Measurements from ENCODE around the gene TTC39A.
A peak's percentile ranks its signal among the peaks of the same experiment; 100 is the strongest.

Gene TTC39A

DNA sequence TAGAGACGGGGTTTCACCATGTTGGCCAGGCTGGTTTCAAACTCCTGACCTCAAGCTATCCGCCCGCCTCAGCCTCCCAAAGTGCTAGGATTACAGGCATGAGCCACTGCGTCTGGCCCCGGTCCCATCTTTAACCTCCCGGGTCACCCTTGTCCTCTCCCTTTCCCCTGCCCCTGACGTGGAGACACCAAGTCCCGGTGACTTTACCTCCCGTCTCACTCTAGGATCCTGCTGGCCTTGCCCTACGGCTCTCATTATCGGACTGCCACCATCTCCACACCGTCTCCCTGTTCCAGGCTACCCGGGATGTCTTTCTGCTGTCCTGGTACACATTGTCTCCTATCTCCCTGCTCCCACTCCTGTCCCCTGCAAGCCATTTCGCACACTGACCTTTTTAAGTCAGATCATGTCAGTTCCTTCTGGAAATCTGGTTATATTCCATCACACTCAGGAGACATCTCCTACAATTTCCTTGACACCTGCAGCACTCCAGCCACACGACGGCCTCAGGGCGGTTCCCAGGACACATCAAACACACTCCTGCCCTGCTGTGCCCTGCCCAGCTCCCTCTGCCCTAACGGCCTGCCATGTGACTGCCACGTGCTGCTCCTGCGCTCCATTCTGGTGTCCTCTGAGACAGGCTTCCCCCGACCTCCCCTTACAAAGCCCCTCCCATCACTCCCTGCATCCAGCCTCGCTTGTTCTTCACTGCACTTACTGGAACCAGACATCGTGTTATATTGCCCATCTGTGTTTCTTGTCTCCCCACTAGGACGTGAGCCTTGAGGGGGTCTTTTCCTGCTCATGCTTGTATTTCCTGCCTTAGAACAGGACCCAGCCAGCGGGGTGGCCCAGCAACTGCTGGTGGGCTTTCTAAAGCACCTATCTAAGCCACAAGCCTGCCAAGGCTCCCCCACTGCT, 32.7 kb downstream of the TTC39A start:
- no peak for DNase-seq (ENCODE audit: low read depth in 3 of 3)

DNA sequence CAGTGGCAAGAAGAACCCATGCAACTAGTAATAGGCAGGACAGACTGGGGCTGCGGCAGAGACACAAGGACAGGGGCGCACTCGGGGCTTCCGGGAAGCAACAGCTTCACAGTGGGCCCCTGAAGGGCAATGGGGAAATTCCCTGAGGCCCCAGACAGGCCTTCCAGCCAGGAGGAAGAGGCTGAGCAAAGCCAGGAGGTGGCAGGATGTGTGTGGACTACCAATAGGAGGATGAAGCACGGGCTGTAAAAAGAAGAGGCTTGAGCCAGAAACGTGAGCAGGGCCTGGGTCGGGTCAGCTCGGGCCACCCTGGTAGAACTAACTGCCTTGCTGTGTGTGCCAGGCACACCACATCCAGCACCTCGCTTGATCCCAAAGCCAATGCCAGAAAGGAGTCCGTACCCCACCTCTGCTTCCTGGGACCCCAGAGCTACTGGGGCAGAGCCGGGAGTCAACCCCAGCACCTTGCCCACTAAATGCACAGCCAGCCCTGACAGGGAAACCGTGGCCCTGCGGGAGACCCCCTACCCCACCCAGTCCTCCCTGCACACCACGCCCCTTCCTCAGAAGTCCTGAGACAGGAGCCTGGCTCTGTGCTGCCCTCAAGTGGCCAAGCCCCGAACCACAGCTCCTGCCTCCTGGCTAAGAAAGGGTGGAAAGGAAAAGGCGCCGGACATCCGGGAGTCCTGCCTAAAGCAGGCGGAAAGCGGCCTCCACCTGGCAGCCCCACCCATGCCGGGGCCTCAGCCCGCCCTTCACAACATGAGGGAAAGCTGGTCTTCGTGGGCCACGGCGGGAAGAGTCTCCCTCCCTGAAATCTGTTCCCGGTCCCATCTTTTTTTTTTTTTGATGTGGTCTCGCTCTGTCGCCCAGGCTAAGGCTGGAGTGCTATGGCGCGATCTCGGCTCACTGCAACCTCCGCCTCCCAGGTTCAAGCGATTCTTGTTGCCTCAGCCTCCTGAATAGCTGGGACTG, 33.7 kb downstream of the TTC39A start:
- peak; percentile 51 to 65 (median 59) for DNase-seq (ENCODE audit: low read depth in 3 of 3)

DNA sequence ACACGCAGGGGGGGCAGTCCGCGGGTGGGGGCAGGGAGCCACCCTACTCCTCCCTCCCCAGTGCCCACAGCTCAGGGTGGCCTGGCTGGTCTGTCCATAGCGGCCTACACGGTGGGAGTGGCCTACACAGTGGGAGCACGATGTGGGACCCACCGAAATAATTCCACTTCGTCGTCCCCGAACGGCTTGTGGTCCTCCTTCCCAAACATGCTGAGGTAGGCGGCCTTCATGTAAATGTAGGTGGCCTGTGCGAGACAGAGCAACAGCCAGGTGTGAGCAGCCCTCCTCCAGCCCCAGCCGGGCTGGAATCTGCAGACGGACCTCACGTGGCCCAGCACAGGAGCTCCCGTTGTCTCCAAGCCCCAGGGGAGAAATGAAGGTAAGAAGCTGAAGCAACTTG, 34.4 kb downstream of the TTC39A start:
- DNase-seq (ENCODE audit: low read depth in 3 of 3): no peak

GRCh38 chr1:51294566-51295184, 35.7 kb downstream of the TTC39A start:
- DNase-seq (ENCODE audit: low read depth in 3 of 3): no peak

DNA sequence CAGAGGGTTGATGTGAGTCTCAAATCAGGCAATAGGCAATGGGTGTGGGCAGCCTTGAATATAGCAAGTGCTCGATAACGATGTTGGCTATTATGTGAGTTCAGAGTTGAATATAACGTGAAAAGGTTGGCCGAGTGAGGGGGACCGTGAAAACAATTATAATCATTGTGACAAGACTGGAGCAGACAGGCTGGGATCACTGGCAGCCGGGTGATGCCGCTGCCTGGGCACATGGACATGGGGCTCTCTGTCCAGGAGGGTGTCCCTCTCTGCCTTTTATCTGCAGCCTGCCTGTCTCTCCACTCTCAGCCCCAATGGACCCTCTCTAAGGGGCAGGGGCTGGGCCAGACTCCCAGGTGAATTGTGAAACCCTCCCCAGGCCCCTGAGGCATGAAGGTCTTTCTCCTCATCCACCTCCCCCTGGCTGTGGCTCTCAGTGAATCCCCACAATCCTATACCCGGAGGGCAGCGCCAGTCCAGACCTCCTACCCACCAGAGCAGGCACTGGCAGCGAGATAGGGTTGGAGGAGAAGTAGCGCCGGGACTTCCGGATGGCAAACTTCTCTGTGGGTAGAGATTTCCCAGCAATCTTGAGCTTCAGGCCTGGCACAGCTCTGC, 36.4 kb downstream of the TTC39A start:
- DNase-seq (ENCODE audit: low read depth in 3 of 3): no peak

- DNase-seq (ENCODE audit: low read depth in 3 of 3): no peak
These were observed 39.9 kb downstream of the TTC39A start for GRCh38 chr1:51290489-51290847.

GRCh38 chr1:51289676-51290488, 40.5 kb downstream of the TTC39A start:
- DNase-seq (ENCODE audit: low read depth in 3 of 3): no peak

- no peak for DNase-seq (ENCODE audit: low read depth in 3 of 3)
These were observed 41.8 kb downstream of the TTC39A start for GRCh38 chr1:51288578-51288977.

DNA sequence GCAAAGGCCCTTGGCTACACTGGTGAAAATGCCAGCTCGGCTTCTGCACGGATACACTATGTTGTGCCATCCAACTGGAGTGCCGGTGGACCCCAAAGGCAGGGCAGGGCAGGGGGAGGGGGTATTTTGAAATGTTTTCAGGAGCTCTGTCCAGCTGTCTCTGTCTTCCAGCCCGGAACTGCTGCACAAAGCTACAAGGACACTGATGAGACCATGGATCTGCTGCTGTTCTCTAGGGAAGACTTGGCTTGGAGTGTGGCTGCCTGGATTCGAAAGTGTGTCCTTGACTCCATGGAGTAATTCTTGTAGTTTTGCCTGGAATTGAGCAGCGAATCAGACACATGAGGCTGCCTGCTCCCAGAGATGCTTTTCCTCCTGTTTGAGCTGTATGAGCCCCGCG, 42.4 kb downstream of the TTC39A start:
- DNase-seq (ENCODE audit: low read depth in 3 of 3): no peak

GRCh38 chr1:51285055-51285454, 45.3 kb downstream of the TTC39A start:
- no peak for DNase-seq (ENCODE audit: low read depth in 3 of 3)

- DNase-seq (ENCODE audit: low read depth in 3 of 3): no peak
These were observed 45.8 kb downstream of the TTC39A start for GRCh38 chr1:51284487-51284954.

DNA sequence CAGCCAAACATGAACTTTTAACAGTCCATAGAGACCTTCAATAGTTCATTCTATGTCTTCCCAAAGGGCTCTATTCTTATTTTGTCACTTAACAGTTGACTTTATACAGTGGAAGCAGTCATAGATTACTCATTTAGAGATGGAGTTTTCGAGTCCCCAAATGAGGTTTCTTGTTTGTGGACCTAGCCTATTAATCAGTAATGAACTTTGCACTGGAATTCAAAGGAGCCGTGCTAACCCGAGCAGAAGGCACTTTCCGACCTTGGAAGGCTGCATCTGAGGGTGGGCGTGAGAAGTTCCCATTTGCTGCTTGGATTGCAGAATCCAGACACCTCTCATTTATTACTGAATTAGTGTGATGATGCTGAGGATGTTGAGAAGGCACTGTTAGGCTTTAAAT, 46.4 kb downstream of the TTC39A start:
- no peak for DNase-seq (ENCODE audit: low read depth in 3 of 3)

GRCh38 chr1:51282605-51283004, 47.8 kb downstream of the TTC39A start:
- DNase-seq (ENCODE audit: low read depth in 3 of 3): no peak

DNA sequence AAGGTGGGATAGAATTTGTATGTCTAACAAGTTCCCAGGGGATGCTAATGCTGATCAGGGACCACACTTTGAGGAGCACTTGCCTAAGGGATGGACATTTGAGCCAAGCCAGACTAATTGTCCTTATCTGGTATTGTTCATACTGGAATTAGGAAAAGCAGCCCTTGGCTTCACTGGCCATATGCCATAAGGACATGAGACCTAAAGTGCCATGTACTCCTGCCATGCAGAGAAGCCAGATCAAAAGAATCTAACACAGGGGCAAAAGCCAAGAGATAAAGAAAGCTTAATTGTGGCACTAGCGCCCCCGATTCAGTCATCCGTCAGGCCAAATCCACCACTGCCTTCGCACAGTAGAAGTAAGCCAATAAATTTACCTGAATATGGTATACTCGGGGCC, 48.6 kb downstream of the TTC39A start:
- DNase-seq (ENCODE audit: low read depth in 3 of 3): no peak

DNA sequence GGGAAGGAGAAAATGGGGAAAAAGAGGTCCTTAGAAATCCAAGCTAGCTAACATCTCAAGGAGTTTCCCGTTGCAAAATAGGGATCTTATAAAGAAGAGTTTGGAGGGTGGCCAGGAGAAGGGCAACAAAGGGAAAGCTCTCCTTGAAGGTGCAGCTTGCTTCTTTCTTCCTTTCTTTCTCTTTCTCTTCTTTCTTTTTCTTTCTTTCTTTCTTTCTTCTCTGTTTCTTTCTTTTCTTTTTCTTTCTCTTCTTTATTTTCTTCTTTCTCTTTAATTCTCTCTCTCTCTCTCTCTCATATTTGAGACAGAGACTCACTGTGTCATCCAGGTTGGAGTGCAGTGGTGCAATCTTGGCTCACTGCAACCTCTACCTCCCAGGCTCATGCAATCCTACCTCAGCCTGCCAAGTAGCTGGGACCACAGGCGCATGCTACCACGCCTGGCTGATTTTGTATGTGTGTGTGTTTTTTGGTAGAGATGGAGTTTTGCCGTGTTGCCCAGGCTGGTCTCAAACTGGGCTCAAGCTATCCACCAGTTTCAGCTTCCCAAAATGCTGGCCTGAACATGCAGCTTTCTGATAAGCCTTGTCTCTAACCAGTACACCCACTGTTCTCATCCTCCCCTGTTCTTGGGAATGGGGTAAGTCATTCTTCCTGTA, 49.9 kb downstream of the TTC39A start:
- DNase-seq (ENCODE audit: low read depth in 3 of 3): no peak

- DNase-seq (ENCODE audit: low read depth in 3 of 3): no peak
These were observed 54.1 kb downstream of the TTC39A start for GRCh38 chr1:51276286-51276685.

DNA sequence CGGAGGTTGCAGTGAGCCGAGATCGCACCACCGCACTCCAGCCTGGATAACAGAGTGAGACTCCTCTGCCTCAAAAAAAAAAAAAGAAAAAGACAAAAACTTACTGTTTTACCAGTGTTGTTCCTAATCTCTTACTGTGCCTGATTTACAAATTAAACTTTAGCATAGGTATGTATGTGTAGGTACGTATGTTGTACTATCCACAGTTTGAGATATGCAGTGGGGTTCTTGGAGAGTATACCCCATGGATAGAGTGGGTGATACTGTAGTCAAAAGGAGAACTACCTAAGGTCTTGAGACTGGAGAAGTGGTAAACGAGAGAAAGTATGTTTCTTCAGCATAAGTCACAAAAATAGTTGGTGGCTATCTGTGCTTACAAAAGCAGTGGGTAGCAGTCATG, 55.7 kb downstream of the TTC39A start:
- no peak for DNase-seq (ENCODE audit: low read depth in 3 of 3)

- no peak for DNase-seq (ENCODE audit: low read depth in 3 of 3)
These were observed 57.4 kb downstream of the TTC39A start for GRCh38 chr1:51272916-51273315.

- no peak for DNase-seq (ENCODE audit: low read depth in 3 of 3)
These were observed 59.6 kb downstream of the TTC39A start for GRCh38 chr1:51270751-51271150.

DNA sequence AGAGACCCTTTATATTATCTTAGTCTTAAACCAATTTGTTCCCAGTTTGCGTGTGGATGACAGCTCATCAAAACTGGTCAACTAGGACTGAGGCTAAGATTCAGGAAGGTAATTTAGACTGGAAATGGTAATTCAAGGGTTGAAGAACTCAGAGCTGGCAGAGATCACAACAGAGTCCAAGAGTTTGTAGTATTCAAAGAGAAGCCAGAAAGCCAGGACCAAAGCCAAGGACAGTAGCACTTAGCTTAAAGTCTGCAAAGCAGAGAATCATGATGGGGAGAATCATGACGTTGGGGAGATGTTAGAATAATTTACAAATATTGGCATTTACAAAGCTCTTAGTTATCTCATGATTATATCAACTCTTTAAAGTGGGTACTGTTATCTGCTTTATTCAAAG, 61.7 kb downstream of the TTC39A start:
- no peak for DNase-seq (ENCODE audit: low read depth in 3 of 3)

Data from stimulated activated CD4-positive, alpha-beta T cell treated with anti-CD3 and anti-CD28 coated beads, TNF-alpha, amount 100 ng/mL, for 48 hours (primary cell).